K562 (cell line): ENCODE results near the gene DENND10. TPM values are rescaled to one million over a fixed set of nuclear protein-coding genes. Genes with fewer than 3 reads are reported as not detected.

ENCODE experiments used
- CBX2 ChIP-seq: fragments of 200-600 bp; sonication (generic); IDR thresholded peaks from one replicate; pipeline ENCODE4 v1.6.1; 2012; ENCODE audit warnings: mild to moderate bottlenecking, low read length, inconsistent platforms; ENCODE audit not compliant: insufficient read depth, poor library complexity, severe bottlenecking
- KDM2B ChIP-seq: fragments of 250-450 bp; sonication (Bioruptor Pico); IDR thresholded peaks from 2 replicates; pipeline ENCODE4 v1.8.0; 2021; ENCODE audit warnings: mild to moderate bottlenecking, moderate library complexity
- MBD2 ChIP-seq: sonication (generic); IDR thresholded peaks from 2 replicates; pipeline ENCODE4 v1.6.1; 2016; ENCODE audit warnings: low read depth, borderline replicate concordance
- ZNF696 ChIP-seq: fragments of 250-450 bp; sonication (Bioruptor Pico); conservative IDR thresholded peaks from 2 replicates; pipeline ENCODE4 v1.4.0; 2020; ENCODE audit warnings: mild to moderate bottlenecking, moderate library complexity
- polyA plus RNA-seq, 8 experiments: library from polyadenylated mRNA; depleted of rRNA in 4 of 8; stranded (reverse) in 5 of 8; unstranded in 3 of 8; fragments of >200 nt; fragmentation: Nextera tagmentation in 2 of 8; fragmentation: Illumina TruSeq in 1 of 8; extraction: Ambion mirVana in 2 of 8; extraction: Trizol in 1 of 8; gene quantifications; 2 replicates each; pipeline versions ENCODE4 v1.2.1 to v1.2.3, GENCODE V29; 2011 to 2014; ENCODE audit warnings: inconsistent platforms in 1 of 8, missing spikeins in 1 of 8
- total RNA-seq, 7 experiments: library from RNA; depleted of rRNA in 6 of 7; stranded (reverse); fragments of >200 nt in 6 of 7; fragmentation: Illumina TruSeq in 2 of 7; extraction: Trizol in 2 of 7; gene quantifications; 2 replicates each; pipeline versions ENCODE4 v1.2.1 to v1.2.3, GENCODE V29; 2011 to 2021; ENCODE audit warnings: low replicate concordance in 1 of 7
- TF ChIP-seq, protein P1 (sequence below): fragments of 200-600 bp; sonication (generic); IDR thresholded peaks from one replicate; pipeline ENCODE4 v1.6.1; 2012; ENCODE audit warnings: mild to moderate bottlenecking, low read depth, low read length, inconsistent platforms
- TF ChIP-seq, protein P2 (sequence below): fragments of 200-400 bp; formaldehyde crosslinking; IDR thresholded peaks from 2 replicates; pipeline ENCODE4 v1.6.1; 2017; ENCODE audit warnings: mild to moderate bottlenecking, low read depth, low read length, moderate library complexity
- TF ChIP-seq, protein P3 (sequence below): fragments of 250-450 bp; sonication (Bioruptor Pico); IDR thresholded peaks from 2 replicates; pipeline ENCODE4 v1.4.0; 2020; ENCODE audit warnings: borderline replicate concordance
- TF ChIP-seq, protein P4 (sequence below): fragments of 250-450 bp; sonication (Bioruptor Pico); IDR thresholded peaks from 2 replicates; pipeline ENCODE4 v1.5.0; 2021

The DENND10 gene
- total and polyA plus RNA-seq, 9 of the 15 experiments (the other 6 are each of a cell fraction or from before 2014, with no cell fraction given), result 9.4 to 20.0 (median 12.5) TPM

DNA sequence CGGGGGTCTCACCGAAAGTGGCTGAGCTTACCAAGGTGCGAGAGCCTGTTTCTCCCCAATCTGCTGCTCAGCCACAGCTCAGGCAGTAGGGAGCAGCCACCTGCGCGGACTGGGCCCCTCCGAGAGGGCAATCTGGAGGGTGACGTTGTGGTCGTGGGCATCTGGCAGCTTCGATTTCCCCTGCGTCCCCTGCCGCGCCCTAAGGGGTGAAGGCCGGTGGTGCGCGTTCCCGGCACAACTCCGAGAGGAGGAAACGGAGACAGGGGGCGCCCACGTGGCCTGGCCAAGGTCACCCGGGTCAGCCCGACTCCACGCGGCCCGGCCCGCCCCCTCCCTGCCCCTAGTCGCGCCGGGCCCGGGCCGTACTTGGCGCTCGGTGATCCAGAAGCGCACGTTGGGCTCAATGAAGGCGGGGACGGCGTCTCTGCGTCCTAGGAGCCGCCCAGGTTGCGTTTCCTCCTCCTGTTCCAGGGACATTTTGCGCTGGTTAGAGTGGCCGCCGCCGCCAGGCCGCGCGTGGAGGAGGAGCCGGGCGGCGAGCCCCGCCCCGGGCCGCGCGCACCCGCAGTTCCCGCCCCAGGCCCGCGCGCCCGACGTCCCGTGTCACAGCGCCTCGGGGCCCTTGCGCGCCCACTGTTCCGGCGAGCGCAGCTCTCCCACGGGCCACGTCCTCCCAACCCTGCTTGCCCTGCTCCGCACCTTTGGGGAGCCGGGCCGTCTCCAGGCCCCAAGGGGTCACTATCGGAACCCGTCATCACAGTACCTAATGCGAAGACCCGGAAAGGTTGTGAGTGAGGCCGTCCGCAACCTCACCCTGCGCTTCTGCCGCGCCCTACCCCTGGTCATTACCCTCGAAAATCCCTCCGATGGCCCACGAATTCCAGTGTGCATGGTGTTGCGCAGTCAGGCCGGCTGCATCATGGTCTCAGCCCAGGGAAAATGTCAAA, 61.5 kb downstream of the DENND10 start, which contains the start of gene SFXN4 (continued):
- TF ChIP-seq, protein P1, sequence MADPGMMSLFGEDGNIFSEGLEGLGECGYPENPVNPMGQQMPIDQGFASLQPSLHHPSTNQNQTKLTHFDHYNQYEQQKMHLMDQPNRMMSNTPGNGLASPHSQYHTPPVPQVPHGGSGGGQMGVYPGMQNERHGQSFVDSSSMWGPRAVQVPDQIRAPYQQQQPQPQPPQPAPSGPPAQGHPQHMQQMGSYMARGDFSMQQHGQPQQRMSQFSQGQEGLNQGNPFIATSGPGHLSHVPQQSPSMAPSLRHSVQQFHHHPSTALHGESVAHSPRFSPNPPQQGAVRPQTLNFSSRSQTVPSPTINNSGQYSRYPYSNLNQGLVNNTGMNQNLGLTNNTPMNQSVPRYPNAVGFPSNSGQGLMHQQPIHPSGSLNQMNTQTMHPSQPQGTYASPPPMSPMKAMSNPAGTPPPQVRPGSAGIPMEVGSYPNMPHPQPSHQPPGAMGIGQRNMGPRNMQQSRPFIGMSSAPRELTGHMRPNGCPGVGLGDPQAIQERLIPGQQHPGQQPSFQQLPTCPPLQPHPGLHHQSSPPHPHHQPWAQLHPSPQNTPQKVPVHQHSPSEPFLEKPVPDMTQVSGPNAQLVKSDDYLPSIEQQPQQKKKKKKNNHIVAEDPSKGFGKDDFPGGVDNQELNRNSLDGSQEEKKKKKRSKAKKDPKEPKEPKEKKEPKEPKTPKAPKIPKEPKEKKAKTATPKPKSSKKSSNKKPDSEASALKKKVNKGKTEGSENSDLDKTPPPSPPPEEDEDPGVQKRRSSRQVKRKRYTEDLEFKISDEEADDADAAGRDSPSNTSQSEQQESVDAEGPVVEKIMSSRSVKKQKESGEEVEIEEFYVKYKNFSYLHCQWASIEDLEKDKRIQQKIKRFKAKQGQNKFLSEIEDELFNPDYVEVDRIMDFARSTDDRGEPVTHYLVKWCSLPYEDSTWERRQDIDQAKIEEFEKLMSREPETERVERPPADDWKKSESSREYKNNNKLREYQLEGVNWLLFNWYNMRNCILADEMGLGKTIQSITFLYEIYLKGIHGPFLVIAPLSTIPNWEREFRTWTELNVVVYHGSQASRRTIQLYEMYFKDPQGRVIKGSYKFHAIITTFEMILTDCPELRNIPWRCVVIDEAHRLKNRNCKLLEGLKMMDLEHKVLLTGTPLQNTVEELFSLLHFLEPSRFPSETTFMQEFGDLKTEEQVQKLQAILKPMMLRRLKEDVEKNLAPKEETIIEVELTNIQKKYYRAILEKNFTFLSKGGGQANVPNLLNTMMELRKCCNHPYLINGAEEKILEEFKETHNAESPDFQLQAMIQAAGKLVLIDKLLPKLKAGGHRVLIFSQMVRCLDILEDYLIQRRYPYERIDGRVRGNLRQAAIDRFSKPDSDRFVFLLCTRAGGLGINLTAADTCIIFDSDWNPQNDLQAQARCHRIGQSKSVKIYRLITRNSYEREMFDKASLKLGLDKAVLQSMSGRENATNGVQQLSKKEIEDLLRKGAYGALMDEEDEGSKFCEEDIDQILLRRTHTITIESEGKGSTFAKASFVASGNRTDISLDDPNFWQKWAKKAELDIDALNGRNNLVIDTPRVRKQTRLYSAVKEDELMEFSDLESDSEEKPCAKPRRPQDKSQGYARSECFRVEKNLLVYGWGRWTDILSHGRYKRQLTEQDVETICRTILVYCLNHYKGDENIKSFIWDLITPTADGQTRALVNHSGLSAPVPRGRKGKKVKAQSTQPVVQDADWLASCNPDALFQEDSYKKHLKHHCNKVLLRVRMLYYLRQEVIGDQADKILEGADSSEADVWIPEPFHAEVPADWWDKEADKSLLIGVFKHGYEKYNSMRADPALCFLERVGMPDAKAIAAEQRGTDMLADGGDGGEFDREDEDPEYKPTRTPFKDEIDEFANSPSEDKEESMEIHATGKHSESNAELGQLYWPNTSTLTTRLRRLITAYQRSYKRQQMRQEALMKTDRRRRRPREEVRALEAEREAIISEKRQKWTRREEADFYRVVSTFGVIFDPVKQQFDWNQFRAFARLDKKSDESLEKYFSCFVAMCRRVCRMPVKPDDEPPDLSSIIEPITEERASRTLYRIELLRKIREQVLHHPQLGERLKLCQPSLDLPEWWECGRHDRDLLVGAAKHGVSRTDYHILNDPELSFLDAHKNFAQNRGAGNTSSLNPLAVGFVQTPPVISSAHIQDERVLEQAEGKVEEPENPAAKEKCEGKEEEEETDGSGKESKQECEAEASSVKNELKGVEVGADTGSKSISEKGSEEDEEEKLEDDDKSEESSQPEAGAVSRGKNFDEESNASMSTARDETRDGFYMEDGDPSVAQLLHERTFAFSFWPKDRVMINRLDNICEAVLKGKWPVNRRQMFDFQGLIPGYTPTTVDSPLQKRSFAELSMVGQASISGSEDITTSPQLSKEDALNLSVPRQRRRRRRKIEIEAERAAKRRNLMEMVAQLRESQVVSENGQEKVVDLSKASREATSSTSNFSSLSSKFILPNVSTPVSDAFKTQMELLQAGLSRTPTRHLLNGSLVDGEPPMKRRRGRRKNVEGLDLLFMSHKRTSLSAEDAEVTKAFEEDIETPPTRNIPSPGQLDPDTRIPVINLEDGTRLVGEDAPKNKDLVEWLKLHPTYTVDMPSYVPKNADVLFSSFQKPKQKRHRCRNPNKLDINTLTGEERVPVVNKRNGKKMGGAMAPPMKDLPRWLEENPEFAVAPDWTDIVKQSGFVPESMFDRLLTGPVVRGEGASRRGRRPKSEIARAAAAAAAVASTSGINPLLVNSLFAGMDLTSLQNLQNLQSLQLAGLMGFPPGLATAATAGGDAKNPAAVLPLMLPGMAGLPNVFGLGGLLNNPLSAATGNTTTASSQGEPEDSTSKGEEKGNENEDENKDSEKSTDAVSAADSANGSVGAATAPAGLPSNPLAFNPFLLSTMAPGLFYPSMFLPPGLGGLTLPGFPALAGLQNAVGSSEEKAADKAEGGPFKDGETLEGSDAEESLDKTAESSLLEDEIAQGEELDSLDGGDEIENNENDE, result no peak
- no peak for TF ChIP-seq KDM2B (CRISPR knock-in tag)
- no peak for TF ChIP-seq CBX2
- TF ChIP-seq, protein P2, sequence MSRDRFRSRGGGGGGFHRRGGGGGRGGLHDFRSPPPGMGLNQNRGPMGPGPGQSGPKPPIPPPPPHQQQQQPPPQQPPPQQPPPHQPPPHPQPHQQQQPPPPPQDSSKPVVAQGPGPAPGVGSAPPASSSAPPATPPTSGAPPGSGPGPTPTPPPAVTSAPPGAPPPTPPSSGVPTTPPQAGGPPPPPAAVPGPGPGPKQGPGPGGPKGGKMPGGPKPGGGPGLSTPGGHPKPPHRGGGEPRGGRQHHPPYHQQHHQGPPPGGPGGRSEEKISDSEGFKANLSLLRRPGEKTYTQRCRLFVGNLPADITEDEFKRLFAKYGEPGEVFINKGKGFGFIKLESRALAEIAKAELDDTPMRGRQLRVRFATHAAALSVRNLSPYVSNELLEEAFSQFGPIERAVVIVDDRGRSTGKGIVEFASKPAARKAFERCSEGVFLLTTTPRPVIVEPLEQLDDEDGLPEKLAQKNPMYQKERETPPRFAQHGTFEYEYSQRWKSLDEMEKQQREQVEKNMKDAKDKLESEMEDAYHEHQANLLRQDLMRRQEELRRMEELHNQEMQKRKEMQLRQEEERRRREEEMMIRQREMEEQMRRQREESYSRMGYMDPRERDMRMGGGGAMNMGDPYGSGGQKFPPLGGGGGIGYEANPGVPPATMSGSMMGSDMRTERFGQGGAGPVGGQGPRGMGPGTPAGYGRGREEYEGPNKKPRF, result no peak
- TF ChIP-seq ZNF696 (CRISPR knock-in tag), result no peak
- TF ChIP-seq, protein P3, sequence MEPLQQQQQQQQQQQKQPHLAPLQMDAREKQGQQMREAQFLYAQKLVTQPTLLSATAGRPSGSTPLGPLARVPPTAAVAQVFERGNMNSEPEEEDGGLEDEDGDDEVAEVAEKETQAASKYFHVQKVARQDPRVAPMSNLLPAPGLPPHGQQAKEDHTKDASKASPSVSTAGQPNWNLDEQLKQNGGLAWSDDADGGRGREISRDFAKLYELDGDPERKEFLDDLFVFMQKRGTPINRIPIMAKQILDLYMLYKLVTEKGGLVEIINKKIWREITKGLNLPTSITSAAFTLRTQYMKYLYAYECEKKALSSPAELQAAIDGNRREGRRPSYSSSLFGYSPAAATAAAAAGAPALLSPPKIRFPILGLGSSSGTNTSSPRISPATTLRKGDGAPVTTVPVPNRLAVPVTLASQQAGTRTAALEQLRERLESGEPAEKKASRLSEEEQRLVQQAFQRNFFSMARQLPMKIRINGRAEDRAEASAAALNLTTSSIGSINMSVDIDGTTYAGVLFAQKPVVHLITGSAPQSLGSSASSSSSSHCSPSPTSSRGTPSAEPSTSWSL (CRISPR knock-in tag), result no peak
- TF ChIP-seq, protein P4, sequence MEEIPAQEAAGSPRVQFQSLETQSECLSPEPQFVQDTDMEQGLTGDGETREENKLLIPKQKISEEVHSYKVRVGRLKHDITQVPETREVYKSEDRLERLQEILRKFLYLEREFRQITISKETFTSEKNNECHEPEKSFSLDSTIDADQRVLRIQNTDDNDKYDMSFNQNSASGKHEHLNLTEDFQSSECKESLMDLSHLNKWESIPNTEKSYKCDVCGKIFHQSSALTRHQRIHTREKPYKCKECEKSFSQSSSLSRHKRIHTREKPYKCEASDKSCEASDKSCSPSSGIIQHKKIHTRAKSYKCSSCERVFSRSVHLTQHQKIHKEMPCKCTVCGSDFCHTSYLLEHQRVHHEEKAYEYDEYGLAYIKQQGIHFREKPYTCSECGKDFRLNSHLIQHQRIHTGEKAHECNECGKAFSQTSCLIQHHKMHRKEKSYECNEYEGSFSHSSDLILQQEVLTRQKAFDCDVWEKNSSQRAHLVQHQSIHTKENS (CRISPR knock-in tag), result no peak
- TF ChIP-seq MBD2, result peak; percentile 31; the same call in 1 of the 2 replicates
